ENCODE measurements around the gene PUM1.
A peak's percentile ranks its signal among the peaks of the same experiment; 100 is the strongest.
"Not testable (repeated sequence)": the region's sequence is repeated elsewhere in the genome, so short reads cannot be mapped to it uniquely, and the experiment has no call there.

PUM1 gene

GRCh38 chr1:31105646-31106045 lies 40.1 kb upstream of the PUM1 start:
- TF ChIP-seq CTCF (IDR thresholded peaks at IDR 0.05; ENCODE audit: low read length, missing control alignments): no peak
- DNase-seq (ENCODE audit: low read depth): no peak
- no peak overlapping the region for H3K4me3 ChIP-seq (replicated peaks; ENCODE audit: low read depth, low read length)

GRCh38 chr1:31102501-31102950 lies 37.0 kb upstream of the PUM1 start:
- no peak for TF ChIP-seq CTCF (IDR thresholded peaks at IDR 0.05; ENCODE audit: low read length, missing control alignments)
- no peak overlapping the region for H3K4me3 ChIP-seq (replicated peaks; ENCODE audit: low read depth, low read length)
- DNase-seq (ENCODE audit: low read depth): peak; percentile 90

GRCh38 chr1:31101147-31101502 lies 35.6 kb upstream of the PUM1 start:
- no peak overlapping the region for H3K4me3 ChIP-seq (replicated peaks; ENCODE audit: low read depth, low read length)
- TF ChIP-seq CTCF (IDR thresholded peaks at IDR 0.05; ENCODE audit: low read length, missing control alignments): no peak
- DNase-seq (ENCODE audit: low read depth): peak; percentile 72

GRCh38 chr1:31099293-31100032 lies 33.9 kb upstream of the PUM1 start:
- H3K4me3 ChIP-seq (replicated peaks; ENCODE audit: low read depth, low read length): no peak overlapping the region
- DNase-seq (ENCODE audit: low read depth): no peak
- TF ChIP-seq CTCF (IDR thresholded peaks at IDR 0.05; ENCODE audit: low read length, missing control alignments): no peak

- no peak for TF ChIP-seq CTCF (IDR thresholded peaks at IDR 0.05; ENCODE audit: low read length, missing control alignments)
- no peak for DNase-seq (ENCODE audit: low read depth)
- H3K4me3 ChIP-seq (replicated peaks; ENCODE audit: low read depth, low read length): no peak overlapping the region
Observed at GRCh38 chr1:31095985-31096384, 30.5 kb upstream of the PUM1 start.

- DNase-seq (ENCODE audit: low read depth): peak; percentile 79
- TF ChIP-seq CTCF (IDR thresholded peaks at IDR 0.05; ENCODE audit: low read length, missing control alignments): no peak
Observed at GRCh38 chr1:31095298-31095981, 29.9 kb upstream of the PUM1 start.

GRCh38 chr1:31088081-31088480 lies 22.6 kb upstream of the PUM1 start:
- DNase-seq (ENCODE audit: low read depth); H3K4me3 ChIP-seq (replicated peaks; ENCODE audit: low read depth, low read length): not testable (repeated sequence)

More at GRCh38 chr1:31095298-31095981, 29.9 kb upstream of the PUM1 start:
- no peak overlapping the region for H3K4me3 ChIP-seq (replicated peaks; ENCODE audit: low read depth, low read length)

All from fibroblast of pulmonary artery (primary cell).